C4-2B (cell line): Measurements from ENCODE around the gene ACSL3.

ENCODE experiments used
- ZFX ChIP-seq: fragments of 450-650 bp; IDR thresholded peaks from 2 replicates; pipeline ENCODE4 v1.6.1; 2017
- TF ChIP-seq, protein P1 (sequence below): fragments of 450-650 bp; conservative IDR thresholded peaks from 2 replicates; pipeline ENCODE4 v1.5.1; 2017; ENCODE audit warnings: mild to moderate bottlenecking

DNA sequence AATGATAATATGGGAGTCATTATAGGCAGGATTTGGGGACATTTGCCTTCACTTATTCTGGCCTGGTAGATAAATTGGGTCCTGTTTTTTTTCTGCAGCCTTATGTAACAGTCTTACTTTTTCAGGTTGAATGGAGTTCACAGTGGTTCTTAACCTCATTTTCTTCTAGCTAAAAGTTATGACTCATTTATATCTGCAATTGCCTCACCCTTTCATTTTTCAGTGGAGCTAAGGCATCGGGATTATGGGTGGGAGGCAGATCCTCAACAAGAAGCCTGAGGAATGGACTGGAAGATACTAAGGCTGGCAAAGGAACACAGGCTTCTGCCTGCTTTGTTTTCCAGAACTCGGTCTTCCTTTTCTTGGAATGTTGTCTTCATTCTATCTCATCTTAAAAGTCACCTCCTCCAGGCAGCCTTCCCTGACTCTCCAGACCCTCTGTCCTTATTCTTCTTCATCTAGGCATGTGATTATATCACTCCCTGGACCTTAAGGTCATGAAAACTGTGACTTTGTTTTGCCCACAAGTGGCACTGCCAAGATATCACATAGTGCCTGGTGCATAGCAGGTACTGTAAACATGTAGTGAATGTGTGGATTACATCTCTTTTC, 41.0 kb upstream of the ACSL3 start:
- TF ChIP-seq, protein P1, sequence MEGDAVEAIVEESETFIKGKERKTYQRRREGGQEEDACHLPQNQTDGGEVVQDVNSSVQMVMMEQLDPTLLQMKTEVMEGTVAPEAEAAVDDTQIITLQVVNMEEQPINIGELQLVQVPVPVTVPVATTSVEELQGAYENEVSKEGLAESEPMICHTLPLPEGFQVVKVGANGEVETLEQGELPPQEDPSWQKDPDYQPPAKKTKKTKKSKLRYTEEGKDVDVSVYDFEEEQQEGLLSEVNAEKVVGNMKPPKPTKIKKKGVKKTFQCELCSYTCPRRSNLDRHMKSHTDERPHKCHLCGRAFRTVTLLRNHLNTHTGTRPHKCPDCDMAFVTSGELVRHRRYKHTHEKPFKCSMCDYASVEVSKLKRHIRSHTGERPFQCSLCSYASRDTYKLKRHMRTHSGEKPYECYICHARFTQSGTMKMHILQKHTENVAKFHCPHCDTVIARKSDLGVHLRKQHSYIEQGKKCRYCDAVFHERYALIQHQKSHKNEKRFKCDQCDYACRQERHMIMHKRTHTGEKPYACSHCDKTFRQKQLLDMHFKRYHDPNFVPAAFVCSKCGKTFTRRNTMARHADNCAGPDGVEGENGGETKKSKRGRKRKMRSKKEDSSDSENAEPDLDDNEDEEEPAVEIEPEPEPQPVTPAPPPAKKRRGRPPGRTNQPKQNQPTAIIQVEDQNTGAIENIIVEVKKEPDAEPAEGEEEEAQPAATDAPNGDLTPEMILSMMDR, result no peak
- TF ChIP-seq ZFX, result no peak
